Measurements from ENCODE around the gene RPS6KA3.

- TF ChIP-seq BHLHE40 (IDR thresholded peaks at IDR 0.05; ENCODE audit: borderline replicate concordance) (no peak), FOXK2 (IDR thresholded peaks at IDR 0.05) (no peak), SP1 (IDR thresholded peaks at IDR 0.05) (no peak), TARDBP (IDR thresholded peaks at IDR 0.05) (no peak), ARNT (IDR thresholded peaks at IDR 0.05) (no peak), SUZ12 (IDR thresholded peaks at IDR 0.05) (no peak), HDGF (IDR thresholded peaks at IDR 0.05; ENCODE audit: borderline replicate concordance) (no peak), L3MBTL2 (conservative IDR thresholded peaks at IDR 0.05) (no peak), CTBP1 (IDR thresholded peaks at IDR 0.05; ENCODE audit: borderline replicate concordance) (no peak)
These were observed 38.5 kb downstream of the RPS6KA3 start for GRCh38 chrX:20228245-20228644.

Data from HEK293T (cell line).